ENCODE data around the gene POPDC3. TPM values are rescaled to one million over a fixed set of nuclear protein-coding genes. Genes with fewer than 3 reads are reported as not detected.

The POPDC3 gene
- total RNA-seq, 1 donor from 2014 or later: 9.1 TPM

GRCh38 chr6:105111105-105111504 lies 68.7 kb downstream of the POPDC3 start:
- Histone ChIP-seq H3K36me3 (ENCODE audit: insufficient read depth, low read length) (no peaks in the 10 kb centered on the region), H3K4me2 (ENCODE audit: low read length) (no peak overlapping the region), H3K27ac (ENCODE audit: low read depth, low read length) (no peak overlapping the region), H3K79me2 (ENCODE audit: insufficient read depth, low read length) (no peaks in the 10 kb centered on the region), H3K4me1 (ENCODE audit: insufficient read depth, low read length) (no peaks in the 10 kb centered on the region), H3K4me3 (ENCODE audit: insufficient read depth, low read depth, low read length) (no peak overlapping the region), H3K27me3 (ENCODE audit: insufficient read depth, low read length) (no peaks in the 10 kb centered on the region), H3K9me3 (ENCODE audit: insufficient read depth, low read depth, low read length) (no peaks in the 10 kb centered on the region), H4K20me1 (ENCODE audit: insufficient read depth, low read length) (no peaks in the 10 kb centered on the region), H2AFZ (ENCODE audit: low read depth, low read length) (no peak overlapping the region), H3K9ac (ENCODE audit: low read length) (no peak overlapping the region)
- no peaks in the 10 kb centered on the region for H3K36me3 Mint-ChIP-seq (ENCODE audit: low read depth, unreplicated experiment)
- H3K27ac Mint-ChIP-seq (ENCODE audit: unreplicated experiment): no peak overlapping the region
- no peak overlapping the region for H3K4me3 Mint-ChIP-seq (ENCODE audit: unreplicated experiment)
- no peaks in the 10 kb centered on the region for H3K9me3 Mint-ChIP-seq (ENCODE audit: unreplicated experiment)
- no peaks in the 10 kb centered on the region for H3K27me3 Mint-ChIP-seq (ENCODE audit: low read depth, unreplicated experiment)
- H3K4me1 Mint-ChIP-seq (ENCODE audit: low read depth, unreplicated experiment): no peaks in the 10 kb centered on the region
- FAIRE-seq (no peak), DNase-seq (ENCODE audit: low read depth) (no peak)
- no peak for TF ChIP-seq EZH2 (IDR thresholded peaks at IDR 0.05; ENCODE audit: insufficient read depth, low read length)
- no peak for TF ChIP-seq CTCF (IDR thresholded peaks at IDR 0.05; ENCODE audit: insufficient read depth, low read depth, low read length)

DNA sequence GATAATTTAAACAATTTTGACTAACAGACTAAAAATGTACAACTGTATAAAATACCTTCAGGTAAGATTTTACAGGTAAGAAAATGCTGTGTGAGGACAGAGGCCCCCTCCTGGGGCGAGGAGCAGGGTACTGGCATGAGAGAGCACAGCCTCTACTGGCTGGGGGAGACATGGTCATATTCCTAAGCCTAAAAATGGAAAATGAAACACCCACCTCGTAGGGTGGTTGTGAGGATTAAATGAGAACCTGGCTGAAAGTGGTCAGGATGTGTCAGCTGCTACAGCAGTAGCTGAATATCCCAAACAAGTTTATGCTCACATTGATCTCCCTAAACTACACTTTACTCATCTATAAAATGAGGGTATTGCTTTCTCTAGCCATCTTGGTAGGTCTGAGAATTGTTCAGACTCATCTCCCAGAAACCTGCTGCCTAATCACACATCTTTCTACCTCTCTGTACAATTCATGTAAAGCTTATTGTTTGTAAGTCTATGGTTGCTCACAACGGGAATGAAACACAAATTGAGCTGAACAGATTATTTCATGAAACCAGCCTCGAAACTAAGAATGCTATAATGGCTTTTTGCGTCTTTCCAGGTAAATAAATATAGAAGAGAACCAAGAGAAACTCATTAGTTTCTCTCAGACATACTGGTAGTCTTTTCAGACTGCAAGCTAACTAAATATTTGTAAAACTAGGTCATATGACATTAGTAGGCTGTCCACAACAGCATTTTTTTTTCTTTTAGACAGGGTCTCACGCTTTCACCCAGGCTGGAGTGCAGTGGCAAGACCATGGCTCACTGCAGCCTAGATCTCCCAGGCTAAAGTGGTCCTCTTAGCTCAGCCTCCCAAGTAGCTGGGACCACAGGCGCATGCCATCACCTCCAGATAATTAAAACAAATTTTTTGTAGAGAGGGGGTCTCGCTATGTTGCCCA lies 69.6 kb downstream of the POPDC3 start:
- no peaks in the 10 kb centered on the region for H3K36me3 ChIP-seq (ENCODE audit: insufficient read depth, low read length)
- H3K4me1 ChIP-seq (ENCODE audit: insufficient read depth, low read length): no peaks in the 10 kb centered on the region
- H3K27ac Mint-ChIP-seq (ENCODE audit: unreplicated experiment): no peak overlapping the region
- no peak overlapping the region for H3K4me2 ChIP-seq (ENCODE audit: low read length)
- H3K27ac ChIP-seq (ENCODE audit: low read depth, low read length): no peak overlapping the region
- H3K27me3 Mint-ChIP-seq (ENCODE audit: low read depth, unreplicated experiment): no peaks in the 10 kb centered on the region
- H3K9me3 ChIP-seq (ENCODE audit: insufficient read depth, low read depth, low read length): no peaks in the 10 kb centered on the region
- H2AFZ ChIP-seq (ENCODE audit: low read depth, low read length): no peak overlapping the region
- no peaks in the 10 kb centered on the region for H3K27me3 ChIP-seq (ENCODE audit: insufficient read depth, low read length)
- H3K4me3 Mint-ChIP-seq (ENCODE audit: unreplicated experiment): no peak overlapping the region
- H3K36me3 Mint-ChIP-seq (ENCODE audit: low read depth, unreplicated experiment): no peaks in the 10 kb centered on the region
- H3K9ac ChIP-seq (ENCODE audit: low read length): no peak overlapping the region
- no peaks in the 10 kb centered on the region for H3K4me1 Mint-ChIP-seq (ENCODE audit: low read depth, unreplicated experiment)
- H3K4me3 ChIP-seq (ENCODE audit: insufficient read depth, low read depth, low read length): no peak overlapping the region
- TF ChIP-seq CTCF (IDR thresholded peaks at IDR 0.05; ENCODE audit: insufficient read depth, low read depth, low read length) (no peak), EZH2 (IDR thresholded peaks at IDR 0.05; ENCODE audit: insufficient read depth, low read length) (no peak)
- H3K79me2 ChIP-seq (ENCODE audit: insufficient read depth, low read length): no peaks in the 10 kb centered on the region
- H3K9me3 Mint-ChIP-seq (ENCODE audit: unreplicated experiment): no peaks in the 10 kb centered on the region
- no peak for FAIRE-seq
- H4K20me1 ChIP-seq (ENCODE audit: insufficient read depth, low read length): no peaks in the 10 kb centered on the region
- DNase-seq (ENCODE audit: low read depth): no peak
